ENCODE results near the gene EEA1. TPM values are rescaled to one million over a fixed set of nuclear protein-coding genes. Genes with fewer than 3 reads are reported as not detected.

The EEA1 gene
- polyA plus RNA-seq, 12 donors = 22.7 to 32.2 (median 25.5) TPM; not detected in 1

- no peak for DNase-seq
Observed at GRCh38 chr12:92939116-92939515, 10.0 kb upstream of the EEA1 start.

GRCh38 chr12:92938638-92939037 is 9.5 kb upstream of the EEA1 start:
- DNase-seq = no peak

- DNase-seq = no peak
Observed at GRCh38 chr12:92938018-92938417, 8.9 kb upstream of the EEA1 start.

GRCh38 chr12:92933606-92934005 is 4.5 kb upstream of the EEA1 start:
- no peak for DNase-seq

- no peak for DNase-seq
Observed at GRCh38 chr12:92930421-92930820, 1.3 kb upstream of the EEA1 start.

GRCh38 chr12:92929983-92930382 is 888 bp upstream of the EEA1 start:
- DNase-seq = peak; percentile 36

DNA sequence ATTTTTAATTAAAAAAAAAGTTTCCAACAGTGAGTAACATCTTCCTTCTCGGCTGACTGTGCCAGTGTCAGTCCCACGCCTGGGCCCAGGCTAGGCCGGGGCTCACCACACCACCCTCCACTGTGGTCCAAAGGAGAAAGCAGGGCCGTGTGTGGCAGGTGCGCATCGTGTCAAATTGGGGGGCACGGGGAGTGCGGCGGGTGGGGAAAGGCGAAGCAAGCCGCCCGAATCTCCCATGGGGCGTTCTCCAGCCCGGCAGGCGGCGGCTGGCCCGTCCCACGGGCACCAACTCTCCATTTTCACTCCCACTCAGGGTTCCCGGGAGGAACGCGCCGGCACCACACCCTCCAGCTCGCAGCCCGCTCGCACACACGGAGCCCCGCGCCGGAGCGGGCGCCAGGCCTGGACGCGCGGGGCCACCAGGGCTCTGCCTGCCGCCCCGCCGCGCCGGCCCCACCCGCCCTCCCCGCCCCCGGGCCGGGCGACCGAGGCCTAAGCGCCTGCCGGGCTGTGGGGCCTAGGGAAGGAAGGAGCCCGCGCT is 604 bp downstream of the EEA1 start:
- DNase-seq = peak; percentile 47

DNA sequence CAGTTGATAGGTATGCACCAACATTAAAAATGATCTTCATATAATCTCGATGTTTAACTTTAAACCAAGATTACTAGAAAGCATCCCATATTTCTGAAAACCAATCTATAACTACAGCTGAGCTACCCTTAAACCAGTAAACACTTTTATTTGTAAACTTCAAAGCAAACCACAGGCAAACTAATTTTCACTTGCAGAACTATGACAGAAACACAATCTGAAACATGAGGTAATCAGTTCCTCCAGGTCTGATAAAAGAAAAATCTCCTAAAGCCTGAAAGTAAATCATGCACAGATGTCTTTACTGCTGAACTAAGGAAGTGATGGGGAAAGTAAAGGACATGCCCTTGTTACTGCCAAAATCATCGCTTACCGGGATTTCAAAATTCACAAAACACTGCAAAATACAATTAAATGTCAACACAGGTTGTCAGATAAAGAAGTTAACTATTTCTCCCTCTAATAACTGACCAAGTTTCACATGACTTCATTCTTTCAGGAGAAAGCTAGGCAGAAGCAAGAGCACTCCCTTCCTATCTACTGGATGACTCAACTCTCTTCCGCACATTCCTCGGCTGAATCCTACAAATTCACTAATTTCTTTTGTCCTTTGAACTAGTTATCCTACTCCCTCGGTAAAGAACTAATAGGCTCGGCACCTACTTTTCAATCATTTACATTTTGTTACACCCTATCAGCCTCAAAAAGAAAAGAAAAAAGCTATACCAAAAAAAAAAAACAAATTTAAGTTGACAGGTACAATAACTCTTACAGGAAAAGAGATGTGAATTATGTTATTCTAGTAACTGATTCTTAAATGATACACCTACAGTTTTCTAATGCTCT is 1.4 kb downstream of the EEA1 start:
- peak; percentile 31 for DNase-seq

DNA sequence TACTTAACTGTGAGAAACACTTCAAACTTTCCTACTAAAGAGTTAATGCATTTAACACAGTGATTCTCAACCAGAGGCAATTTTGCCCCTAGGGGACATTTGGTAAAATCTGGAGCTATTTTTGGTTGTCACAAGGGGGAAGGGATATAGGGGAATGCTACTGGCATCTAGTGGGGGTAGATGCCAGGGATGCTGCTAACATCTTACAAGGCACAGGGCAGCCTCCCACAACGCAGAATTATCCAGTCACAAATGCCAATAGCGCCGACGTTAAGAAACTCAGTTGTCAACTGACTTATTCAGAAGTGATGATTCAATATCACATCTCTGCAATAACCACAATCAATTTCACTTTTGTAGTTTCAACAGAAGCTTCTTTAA is 2.0 kb downstream of the EEA1 start:
- DNase-seq = peak; percentile 14

DNA sequence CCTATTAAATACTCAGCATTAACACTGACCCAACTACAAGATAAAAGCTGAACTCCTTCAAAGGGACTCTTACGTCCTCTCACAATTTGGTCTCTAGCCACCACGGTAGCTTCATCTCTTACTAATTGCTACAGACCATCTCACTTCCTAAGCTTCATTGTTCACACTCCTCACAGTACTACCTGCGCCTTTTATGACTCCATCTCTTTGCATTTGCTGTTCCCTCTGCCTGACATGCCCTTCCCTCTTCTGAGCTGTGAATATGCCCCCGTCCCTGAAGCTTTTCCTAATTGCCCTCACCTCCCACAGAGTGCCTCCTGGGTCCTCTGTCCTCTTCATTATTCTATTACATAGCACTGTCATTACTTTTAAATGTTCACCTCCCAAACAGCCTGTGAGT is 2.5 kb downstream of the EEA1 start:
- no peak for DNase-seq

DNA sequence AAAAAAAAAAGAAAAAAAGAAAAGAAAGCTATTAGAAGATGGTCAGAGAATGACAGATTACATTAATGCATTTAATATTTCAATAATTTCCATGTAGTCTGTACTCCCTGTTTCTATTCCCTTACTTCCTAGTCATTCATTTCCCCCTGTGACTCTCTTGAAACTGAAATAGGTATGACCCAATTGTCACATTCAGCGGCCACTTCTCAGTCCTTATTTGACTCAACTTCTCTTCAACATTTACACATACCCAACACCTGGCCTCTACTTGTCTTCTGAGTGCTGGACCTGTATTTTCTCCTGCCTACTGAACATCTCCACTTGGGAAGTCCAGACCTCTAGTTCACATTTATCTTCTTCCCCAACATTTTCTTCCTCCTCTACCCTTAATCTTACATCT is 7.2 kb downstream of the EEA1 start:
- DNase-seq = no peak

- DNase-seq = no peak
Observed at GRCh38 chr12:92915365-92915764, 13.7 kb downstream of the EEA1 start.

GRCh38 chr12:92914170-92914569 is 14.9 kb downstream of the EEA1 start:
- no peak for DNase-seq

DNA sequence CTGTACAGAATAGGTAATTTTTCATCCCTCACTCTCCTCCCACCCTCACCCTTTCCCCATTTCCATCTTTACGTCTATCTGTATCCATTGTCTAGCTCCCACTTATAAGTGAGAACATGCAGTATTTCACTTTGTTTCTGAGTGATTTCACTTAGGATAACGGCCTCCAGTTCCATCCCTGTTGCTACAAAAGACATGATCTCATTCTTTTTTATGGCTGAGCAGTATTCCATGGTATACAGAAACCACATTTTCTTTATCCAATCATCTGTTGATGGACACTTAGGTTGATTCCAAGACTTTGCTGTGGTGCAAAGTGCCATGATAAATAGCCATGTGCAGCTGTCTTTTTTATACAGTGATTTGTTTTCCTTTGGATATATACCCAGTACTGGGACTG is 16.4 kb downstream of the EEA1 start:
- DNase-seq = no peak

GRCh38 chr12:92912052-92912451 is 17.0 kb downstream of the EEA1 start:
- no peak for DNase-seq

GRCh38 chr12:92911339-92911738 is 17.8 kb downstream of the EEA1 start:
- no peak for DNase-seq

DNA sequence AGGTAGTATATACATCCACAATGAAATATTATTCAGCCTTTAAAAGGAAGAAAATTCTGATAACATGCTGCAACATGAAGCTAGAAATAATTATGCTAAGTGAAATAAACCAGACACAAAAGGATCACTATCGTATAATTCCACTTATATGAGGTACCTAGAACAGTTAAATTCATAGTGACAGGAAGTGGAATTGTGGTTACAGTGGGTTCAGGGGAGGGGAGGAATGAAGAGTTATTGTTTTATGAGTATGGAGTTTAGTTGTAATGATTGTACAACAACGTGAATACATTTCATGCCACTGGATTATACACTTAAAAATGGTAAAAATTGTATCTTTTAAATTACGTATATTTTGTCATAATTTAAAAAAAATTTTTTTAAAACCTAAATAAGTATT is 21.0 kb downstream of the EEA1 start:
- no peak for DNase-seq

DNA sequence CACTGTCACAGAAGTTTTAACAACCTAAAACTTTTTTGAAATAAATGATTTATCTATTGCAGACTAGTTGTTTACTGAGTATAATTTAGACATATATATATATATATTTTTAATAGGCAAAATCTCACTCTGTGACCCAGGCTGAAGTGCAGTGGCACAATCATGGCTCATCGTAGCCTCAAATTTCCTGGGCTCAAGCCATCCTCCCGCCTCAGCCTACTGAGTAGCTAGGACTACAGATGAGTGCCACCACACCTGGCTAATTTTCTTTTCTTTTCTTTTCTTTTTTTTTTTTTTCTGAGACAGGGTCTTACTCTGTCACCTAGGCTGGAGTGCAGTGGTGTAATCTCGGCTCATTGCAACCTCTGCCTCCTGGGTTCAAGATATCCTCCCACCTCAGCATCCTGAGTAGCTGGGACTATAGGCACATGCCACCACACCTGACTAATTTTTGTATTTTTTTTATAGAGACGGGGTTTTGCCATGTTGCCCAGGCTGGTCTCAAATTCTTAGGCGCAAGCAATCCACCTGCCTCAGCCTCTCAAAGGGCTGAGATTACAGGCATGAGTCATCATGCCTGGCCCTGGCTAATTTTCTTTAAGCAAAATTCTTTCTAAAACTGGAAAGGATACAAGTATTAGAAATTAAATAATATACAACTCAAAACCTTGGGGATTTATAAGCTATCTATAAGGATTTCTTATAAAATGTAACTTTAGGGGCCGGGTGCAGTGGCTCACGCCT is 23.1 kb downstream of the EEA1 start:
- no peak for DNase-seq

GRCh38 chr12:92905258-92905810 is 23.8 kb downstream of the EEA1 start:
- DNase-seq = no peak

DNA sequence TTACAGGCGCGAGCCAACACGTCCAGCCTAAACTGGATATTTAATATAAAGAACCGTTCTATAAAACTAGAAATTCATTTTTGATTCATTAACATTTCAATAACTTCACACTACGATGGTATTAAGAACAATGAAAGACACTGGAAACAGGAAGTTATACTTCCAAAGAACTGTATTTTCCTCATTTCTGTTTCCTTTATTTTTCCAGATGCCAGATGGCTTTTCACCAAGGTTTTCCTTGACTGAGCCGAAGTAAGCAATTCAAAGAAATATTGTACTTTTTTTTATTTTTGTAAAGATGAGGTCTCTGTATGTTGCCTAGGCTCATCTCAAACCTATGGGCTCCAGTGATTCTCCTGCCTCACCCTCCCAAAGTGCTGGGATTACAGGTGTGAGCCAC is 28.2 kb downstream of the EEA1 start:
- DNase-seq = peak; percentile 34

- DNase-seq = peak; percentile 77
Observed at GRCh38 chr12:92899386-92900001, 29.6 kb downstream of the EEA1 start.

DNA sequence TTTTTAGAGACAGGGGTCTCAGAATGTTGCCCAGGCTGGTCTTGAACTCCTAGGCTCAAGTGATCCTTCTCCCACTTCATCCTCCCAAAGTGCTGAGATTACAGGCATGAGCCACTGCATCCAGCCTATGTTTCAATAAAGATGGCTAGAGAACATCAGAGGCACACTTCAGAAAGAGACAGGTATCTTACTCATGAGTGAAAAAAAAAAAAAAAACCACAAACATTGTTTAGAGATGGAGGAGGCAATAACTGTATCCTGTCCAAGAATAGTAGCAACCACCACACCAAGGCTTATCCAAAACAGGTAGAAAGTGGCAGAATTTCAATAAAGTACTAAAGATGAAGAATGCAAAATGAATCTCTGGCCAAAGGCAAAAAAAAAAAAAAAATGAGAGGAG is 30.3 kb downstream of the EEA1 start:
- DNase-seq = no peak

Data from muscle of arm (tissue), 12 donors.